ENCODE measurements around the gene EARS2. TPM values are rescaled to one million over a fixed set of nuclear protein-coding genes. Genes with fewer than 3 reads are reported as not detected.

EARS2 gene
- total and polyA plus RNA-seq, 2 of the 4 experiments (the other 2 are of a cell fraction), result 28.1 to 37.8 TPM

- no peak overlapping the region for H2BK120ac ChIP-seq (ENCODE audit: low read depth, low read length)
- H2AK9ac ChIP-seq (replicated peaks; ENCODE audit: low read depth, low read length, poor library complexity), result peak overlapping the region; percentile 39
- in situ Hi-C loops (cut with MboI; ENCODE audit: low sequenced_read_pairs), result no loop called here
- 0 out of 2 replicates have a peak overlapping the region, but pooled peaks have one; percentile 21 for H3K4me2 ChIP-seq (ENCODE audit: low read depth, low read length)
- peaks cover 2% of the 10 kb centered on the region; the same call in 1 of the 2 replicates for H3K36me3 ChIP-seq (ENCODE audit: control insufficient read depth, insufficient read depth, low read length)
- H4K5ac ChIP-seq (ENCODE audit: low read depth, low read length), result no peak overlapping the region
- no peak overlapping the region for H3K23ac ChIP-seq (ENCODE audit: low read depth, low read length)
- BruUV-seq (replicated peaks), result no TSS peak
- H2BK20ac ChIP-seq (ENCODE audit: low read depth, low read length), result no peak overlapping the region
- no peaks in the 10 kb centered on the region for H3K9me3 ChIP-seq (ENCODE audit: control insufficient read depth, insufficient read depth, low read length)
- no peak overlapping the region for H3K9ac ChIP-seq (ENCODE audit: low read depth, low read length)
- POLR2A ChIA-PET (ENCODE audit: unreplicated experiment), result no interaction called here
- dilution Hi-C loops (cut with HindIII; ENCODE audit: low sequenced_read_pairs, unreplicated experiment), result no loop called here
- no peak overlapping the region for H3K4me3 ChIP-seq (ENCODE audit: insufficient read depth, low read depth, low read length)
- H3K14ac ChIP-seq (replicated peaks; ENCODE audit: low read depth, low read length), result no peak overlapping the region
- no peak overlapping the region for H2BK15ac ChIP-seq (ENCODE audit: low read depth, low read length)
- no peak overlapping the region for H3K18ac ChIP-seq (ENCODE audit: low read depth, low read length)
- intact Hi-C loops (cut with micrococcal nuclease), result no loop called here
- no peak overlapping the region for H4K91ac ChIP-seq (ENCODE audit: insufficient read depth, low read depth, low read length)
- ATAC-seq (ENCODE audit: low read depth) (peak; percentile 77), DNase-seq (peak; percentile 94)
- H3K4me1 ChIP-seq (ENCODE audit: control insufficient read depth, insufficient read depth, low read length), result peaks cover 15% of the 10 kb centered on the region
- H4K20me1 ChIP-seq (ENCODE audit: insufficient read depth, low read length), result peaks cover 84% of the 10 kb centered on the region
- CTCF ChIA-PET, result interaction anchor here (0.9 kb wide), 1 partner anchor 9 kb away, joined by 3 read pairs; no protein-coding TSS in a partner anchor
- H2BK5ac ChIP-seq (ENCODE audit: low read depth, low read length, poor library complexity, severe bottlenecking), result no peak overlapping the region
- no peak overlapping the region for H2AK5ac ChIP-seq (ENCODE audit: low read depth, low read length)
- H3K4ac ChIP-seq (ENCODE audit: low read depth, low read length), result no peak overlapping the region
- H2AFZ ChIP-seq (replicated peaks; ENCODE audit: low read length, poor library complexity), result peak overlapping the region; percentile 19
- no peak overlapping the region for H4K8ac ChIP-seq (ENCODE audit: low read depth in 2 of 2, low read length in 2 of 2)
- H3K56ac ChIP-seq (ENCODE audit: extremely low read depth, insufficient read depth, low read length), result no peak overlapping the region
- no peak overlapping the region for H3K27ac ChIP-seq (ENCODE audit: insufficient read depth, low read length)
- WGBS, 2 experiments (ENCODE audit: extremely low coverage in 2 of 2, insufficient read length in 1 of 2), result 20% methylated on average over 1 of the region's 13 CpGs; no CpG with 5 or more reads in 1 of the 2 experiments
- H3K79me1 ChIP-seq (ENCODE audit: low read depth in 1 of 2, low read length in 2 of 2), result peaks cover 40 to 82% of the 10 kb centered on the region in 2 experiments
- H3K9me1 ChIP-seq (ENCODE audit: insufficient read depth, low read length), result peaks cover 23% of the 10 kb centered on the region
- no peaks in the 10 kb centered on the region for H3K27me3 ChIP-seq (ENCODE audit: control insufficient read depth, insufficient read depth, low read length)
- TF ChIP-seq SMC3 (IDR thresholded peaks at IDR 0.05; ENCODE audit: low read depth, low read length) (no peak), RFX5 (IDR thresholded peaks at IDR 0.05; ENCODE audit: low read depth, low read length) (no peak), CHD1 (IDR thresholded peaks at IDR 0.05; ENCODE audit: low read depth, low read length) (no peak), CEBPB (IDR thresholded peaks at IDR 0.05; ENCODE audit: low read depth, low read length) (peak; percentile 86), POLR2A (IDR thresholded peaks at IDR 0.05; ENCODE audit: low read depth, low read length) (no peak), RCOR1 (IDR thresholded peaks at IDR 0.05; ENCODE audit: insufficient replicate concordance, low read length) (peak; percentile 87), FOS (IDR thresholded peaks at IDR 0.05; ENCODE audit: low read depth, low read length) (peak; percentile 97), RAD21 (IDR thresholded peaks at IDR 0.05; ENCODE audit: low read length) (no peak), MXI1 (IDR thresholded peaks at IDR 0.05; ENCODE audit: borderline replicate concordance, low read depth, low read length) (no peak), BHLHE40 (IDR thresholded peaks at IDR 0.05; ENCODE audit: low read depth, low read length) (peak; percentile 100), MAZ (IDR thresholded peaks at IDR 0.05; ENCODE audit: borderline replicate concordance, low read depth, low read length) (no peak), MAFK (IDR thresholded peaks at IDR 0.05; ENCODE audit: low read depth, low read length) (no peak), CTCF (conservative IDR thresholded peaks at IDR 0.05; ENCODE audit: low read depth, low read length) (no peak), NFE2L2 (IDR thresholded peaks at IDR 0.05; ENCODE audit: low read depth, low read length) (no peak)
- TF ChIP-seq, protein P1, sequence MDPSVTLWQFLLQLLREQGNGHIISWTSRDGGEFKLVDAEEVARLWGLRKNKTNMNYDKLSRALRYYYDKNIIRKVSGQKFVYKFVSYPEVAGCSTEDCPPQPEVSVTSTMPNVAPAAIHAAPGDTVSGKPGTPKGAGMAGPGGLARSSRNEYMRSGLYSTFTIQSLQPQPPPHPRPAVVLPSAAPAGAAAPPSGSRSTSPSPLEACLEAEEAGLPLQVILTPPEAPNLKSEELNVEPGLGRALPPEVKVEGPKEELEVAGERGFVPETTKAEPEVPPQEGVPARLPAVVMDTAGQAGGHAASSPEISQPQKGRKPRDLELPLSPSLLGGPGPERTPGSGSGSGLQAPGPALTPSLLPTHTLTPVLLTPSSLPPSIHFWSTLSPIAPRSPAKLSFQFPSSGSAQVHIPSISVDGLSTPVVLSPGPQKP (IDR thresholded peaks at IDR 0.05; ENCODE audit: borderline replicate concordance, low read depth, low read length), result no peak
These were observed 52.5 kb downstream of the EARS2 start for GRCh38 chr16:23504453-23505179.
